OCI-LY7 (cell line): ENCODE measurements around the gene VPS13D. TPM values are rescaled to one million over a fixed set of nuclear protein-coding genes. Genes with fewer than 3 reads are reported as not detected.

Source experiments
- BruUV-seq: library from RNA; stranded (reverse); fragments of 400-500 nt; replicated peaks from 2 replicates; lab custom pipeline; 2021; lab: Mats Ljungman, UMichigan
- CTCF ChIA-PET: fragments of 300-600 bp; sonication (Branson Sonifier 250); formaldehyde crosslinking; loops from one replicate; lab custom pipeline; 2022; ENCODE audit warnings: antibody characterized with exemption; ENCODE audit not compliant: unreplicated experiment; lab: Charles Lee
- POLR2A ChIA-PET: fragments of 300-600 bp; sonication (Branson Sonifier 250); formaldehyde crosslinking; loops from one replicate; lab custom pipeline; 2022; ENCODE audit warnings: antibody characterized with exemption; lab: Charles Lee
- DNase-seq: peaks from one replicate; pipeline ENCODE4 v3.0.0-alpha.2; 2015; ENCODE audit warnings: low spot score
- H2AFZ ChIP-seq: fragments of 200-600 bp; sonication (generic), shearing (Covaris generic); 2 replicates; pipeline ENCODE4 v1.6.1; 2014; ENCODE audit warnings: mild to moderate bottlenecking, antibody characterized with exemption, low read length, moderate library complexity
- H3K27ac ChIP-seq: fragments of 200-600 bp; sonication (generic); 2 replicates; pipeline ENCODE4 v1.5.1; 2014; ENCODE audit warnings: mixed run types, low read depth, mild to moderate bottlenecking, moderate library complexity, low read length, inconsistent platforms; ENCODE audit not compliant: poor library complexity, severe bottlenecking
- H3K36me3 ChIP-seq: fragments of 200-600 bp; sonication (generic); 2 replicates; pipeline ENCODE4 v1.6.1; 2014; ENCODE audit warnings: mild to moderate bottlenecking, antibody characterized with exemption, low read length, moderate library complexity, mixed read lengths; ENCODE audit not compliant: insufficient read depth
- H3K4me1 ChIP-seq: fragments of 200-600 bp; sonication (generic); 2 replicates; pipeline ENCODE4 v1.5.1; 2014; ENCODE audit warnings: mild to moderate bottlenecking, low read length; ENCODE audit not compliant: insufficient read depth, poor library complexity, severe bottlenecking
- H3K4me2 ChIP-seq: fragments of 200-600 bp; sonication (generic); 2 replicates; pipeline ENCODE4 v1.6.1; 2014; ENCODE audit warnings: mild to moderate bottlenecking, low read length
- H3K4me3 ChIP-seq: fragments of 200-600 bp; sonication (generic); 2 replicates; pipeline ENCODE4 v1.5.1; 2014; ENCODE audit warnings: mild to moderate bottlenecking, low read depth, low read length; ENCODE audit not compliant: poor library complexity, severe bottlenecking
- H3K79me2 ChIP-seq: fragments of 200-600 bp; sonication (generic); 2 replicates; pipeline ENCODE4 v1.6.1; 2016; ENCODE audit warnings: low read depth, mild to moderate bottlenecking, low read length, moderate library complexity, mixed read lengths; ENCODE audit not compliant: insufficient read depth
- H3K9me2 ChIP-seq: fragments of 200-600 bp; sonication (generic); 2 replicates; pipeline ENCODE4 v1.6.1; 2016; ENCODE audit warnings: mild to moderate bottlenecking, low read length, mixed read lengths; ENCODE audit not compliant: insufficient read depth
- H3K9me3 ChIP-seq: fragments of 200-600 bp; sonication (generic); 2 replicates; pipeline ENCODE4 v1.6.1; 2014; ENCODE audit warnings: mild to moderate bottlenecking, mixed run types, low read length, mixed read lengths
- H4K20me1 ChIP-seq: fragments of 200-600 bp; sonication (generic); 2 replicates; pipeline ENCODE4 v1.6.1; 2014; ENCODE audit warnings: mild to moderate bottlenecking, antibody characterized with exemption, low read length, moderate library complexity, mixed read lengths; ENCODE audit not compliant: insufficient read depth
- EZH2phosphoT487 ChIP-seq: fragments of 200-600 bp; sonication (generic); IDR thresholded peaks from 2 replicates; pipeline ENCODE4 v1.6.1; 2018; ENCODE audit warnings: low read depth, borderline replicate concordance, mild to moderate bottlenecking, mixed run types, antibody characterized with exemption, low read length, moderate library complexity, mixed read lengths
- intact Hi-C: fragments of 100-400 bp; cut with micrococcal nuclease; formaldehyde crosslinking; loops from one replicate; pipeline ENCODE4 v1.10.0; 2022; ENCODE audit not compliant: unreplicated experiment
- total RNA-seq, 2 experiments: library from RNA; depleted of rRNA in 1 of 2; stranded (reverse); fragments of >200 nt in 1 of 2; shearing (Covaris generic) in 1 of 2; gene quantifications; 2 replicates each; pipeline ENCODE4 v1.2.3, GENCODE V29; 2014 to 2022
- TF ChIP-seq, protein P1 (sequence below): fragments of 200-600 bp; sonication (generic); conservative IDR thresholded peaks from 2 replicates; pipeline ENCODE4 v1.5.1; 2014; ENCODE audit warnings: mild to moderate bottlenecking, antibody characterized with exemption, low read length, moderate library complexity, mixed read lengths

The VPS13D gene
- total RNA-seq, 2 experiments from 2014 or later, result 23.9 to 39.2 TPM

- no peak for DNase-seq
- Histone ChIP-seq H3K4me1 (no peaks in the 10 kb centered on the region), H3K4me3 (no peak overlapping the region), H3K79me2 (no peaks in the 10 kb centered on the region), H3K36me3 (no peaks in the 10 kb centered on the region), H3K27ac (no peak overlapping the region), H4K20me1 (no peaks in the 10 kb centered on the region), H3K4me2 (no peak overlapping the region), H3K9me2 (no peaks in the 10 kb centered on the region), H3K9me3 (no peaks in the 10 kb centered on the region), H2AFZ (no peak overlapping the region)
- intact Hi-C loops, result no loop called here
- no TSS peak for BruUV-seq
- ChIA-PET CTCF (no interaction called here), POLR2A (no interaction called here)
- TF ChIP-seq, protein P1, sequence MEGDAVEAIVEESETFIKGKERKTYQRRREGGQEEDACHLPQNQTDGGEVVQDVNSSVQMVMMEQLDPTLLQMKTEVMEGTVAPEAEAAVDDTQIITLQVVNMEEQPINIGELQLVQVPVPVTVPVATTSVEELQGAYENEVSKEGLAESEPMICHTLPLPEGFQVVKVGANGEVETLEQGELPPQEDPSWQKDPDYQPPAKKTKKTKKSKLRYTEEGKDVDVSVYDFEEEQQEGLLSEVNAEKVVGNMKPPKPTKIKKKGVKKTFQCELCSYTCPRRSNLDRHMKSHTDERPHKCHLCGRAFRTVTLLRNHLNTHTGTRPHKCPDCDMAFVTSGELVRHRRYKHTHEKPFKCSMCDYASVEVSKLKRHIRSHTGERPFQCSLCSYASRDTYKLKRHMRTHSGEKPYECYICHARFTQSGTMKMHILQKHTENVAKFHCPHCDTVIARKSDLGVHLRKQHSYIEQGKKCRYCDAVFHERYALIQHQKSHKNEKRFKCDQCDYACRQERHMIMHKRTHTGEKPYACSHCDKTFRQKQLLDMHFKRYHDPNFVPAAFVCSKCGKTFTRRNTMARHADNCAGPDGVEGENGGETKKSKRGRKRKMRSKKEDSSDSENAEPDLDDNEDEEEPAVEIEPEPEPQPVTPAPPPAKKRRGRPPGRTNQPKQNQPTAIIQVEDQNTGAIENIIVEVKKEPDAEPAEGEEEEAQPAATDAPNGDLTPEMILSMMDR, result no peak
- no peak for TF ChIP-seq EZH2phosphoT487
These were observed 275.4 kb downstream of the VPS13D start for GRCh38 chr1:12505231-12505630.

DNA sequence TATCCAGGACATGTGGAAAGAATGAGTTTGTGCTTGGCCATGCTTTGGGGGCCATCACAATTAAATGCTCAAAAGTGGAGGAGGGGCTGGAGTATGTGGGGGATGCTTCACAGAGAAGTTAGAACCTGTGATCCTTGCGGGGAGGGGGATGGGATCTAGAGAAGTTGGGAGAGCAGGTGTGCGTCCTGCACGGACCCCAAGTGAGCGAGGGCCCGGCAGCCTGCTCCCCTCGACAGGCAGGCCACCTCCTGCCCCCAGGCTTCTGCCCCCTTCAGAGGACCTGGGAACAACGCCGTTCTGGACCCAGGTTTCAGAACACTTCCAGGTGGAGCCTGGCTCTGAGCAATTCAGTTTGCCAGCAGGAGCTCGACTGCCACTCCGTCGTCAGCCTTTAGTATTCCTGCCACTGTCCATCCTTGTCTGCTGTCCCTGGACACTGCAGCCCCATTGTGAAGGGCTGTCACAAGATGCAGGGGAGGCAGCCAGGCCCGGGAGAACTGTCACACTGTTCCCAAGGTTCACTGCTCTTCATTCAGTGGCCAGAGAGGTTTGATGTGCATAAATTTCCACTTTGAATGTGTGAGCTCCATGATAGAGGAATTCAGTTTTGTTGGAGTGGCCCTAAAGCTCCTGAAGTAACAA is 275.9 kb downstream of the VPS13D start:
- Histone ChIP-seq H3K27ac (no peak overlapping the region), H3K79me2 (no peaks in the 10 kb centered on the region), H2AFZ (no peak overlapping the region), H3K36me3 (no peaks in the 10 kb centered on the region), H3K4me3 (no peak overlapping the region), H3K4me1 (no peaks in the 10 kb centered on the region), H3K9me2 (no peaks in the 10 kb centered on the region), H3K4me2 (no peak overlapping the region), H4K20me1 (no peaks in the 10 kb centered on the region), H3K9me3 (no peaks in the 10 kb centered on the region)
- TF ChIP-seq, protein P1, result no peak
- TF ChIP-seq EZH2phosphoT487, result no peak
- no TSS peak for BruUV-seq
- ChIA-PET POLR2A (no interaction called here), CTCF (no interaction called here)
- intact Hi-C loops, result no loop called here
- DNase-seq, result no peak
